KBM-7 (cell line): Measurements from ENCODE around the gene MAMLD1.

ENCODE experiments used
- DNase-seq: peaks from one replicate; pipeline ENCODE4 v3.0.0-alpha.2; 2015
- in situ Hi-C: fragments of 300-500 bp; cut with MboI; formaldehyde crosslinking; loops from 2 replicates; pipeline ENCODE4 v1.14.3; 2020; ENCODE audit warnings: low sequenced_read_pairs, low pct_unique_long_range_greater_than_20kb, mixed read lengths

The MAMLD1 gene

GRCh38 chrX:150478496-150479492 is 115.7 kb downstream of the MAMLD1 start:
- no peak for DNase-seq
- in situ Hi-C loops = no loop called here

- no peak for DNase-seq
Measured at GRCh38 chrX:150482537-150483206, 119.6 kb downstream of the MAMLD1 start.

GRCh38 chrX:150483356-150483985 is 120.4 kb downstream of the MAMLD1 start:
- in situ Hi-C loops = no loop called here
- DNase-seq = no peak

More at GRCh38 chrX:150482537-150483206, 119.6 kb downstream of the MAMLD1 start:
- in situ Hi-C loops = no loop called here

GRCh38 chrX:150486011-150486410 is 122.9 kb downstream of the MAMLD1 start:
- in situ Hi-C loops = no loop called here
- DNase-seq = peak; percentile 66

GRCh38 chrX:150487369-150488094 is 124.4 kb downstream of the MAMLD1 start:
- no peak for DNase-seq
- in situ Hi-C loops = no loop called here

- no peak for DNase-seq
Measured at GRCh38 chrX:150489359-150490015, 126.4 kb downstream of the MAMLD1 start.

GRCh38 chrX:150495496-150495895 is 132.4 kb downstream of the MAMLD1 start:
- no peak for DNase-seq
- in situ Hi-C loops = no loop called here

More at GRCh38 chrX:150489359-150490015, 126.4 kb downstream of the MAMLD1 start:
- in situ Hi-C loops = no loop called here

GRCh38 chrX:150499240-150499639 is 136.1 kb downstream of the MAMLD1 start:
- no peak for DNase-seq
- in situ Hi-C loops = no loop called here

- in situ Hi-C loops = no loop called here
- no peak for DNase-seq
Measured at GRCh38 chrX:150502091-150502490, 139.0 kb downstream of the MAMLD1 start.

GRCh38 chrX:150502979-150503897 is 140.1 kb downstream of the MAMLD1 start:
- in situ Hi-C loops = no loop called here
- DNase-seq = no peak

- no peak for DNase-seq
- in situ Hi-C loops = no loop called here
Measured at GRCh38 chrX:150503898-150504219, 140.7 kb downstream of the MAMLD1 start.

- in situ Hi-C loops = no loop called here
- DNase-seq = no peak
Measured at GRCh38 chrX:150504397-150505182, 141.5 kb downstream of the MAMLD1 start.

GRCh38 chrX:150506020-150506419 is 142.9 kb downstream of the MAMLD1 start:
- no peak for DNase-seq
- in situ Hi-C loops = no loop called here

- no peak for DNase-seq
- in situ Hi-C loops = no loop called here
Measured at GRCh38 chrX:150506486-150506885, 143.4 kb downstream of the MAMLD1 start.

GRCh38 chrX:150507251-150507856 is 144.2 kb downstream of the MAMLD1 start:
- in situ Hi-C loops = no loop called here
- peak; percentile 26 for DNase-seq

GRCh38 chrX:150508018-150508417 is 144.9 kb downstream of the MAMLD1 start:
- no peak for DNase-seq
- in situ Hi-C loops = no loop called here
